Nephron progenitor cell (in vitro differentiated cells): ENCODE results near the gene HOXA11.

Source experiments
- DNase-seq: peaks from one replicate; pipeline ENCODE4 v3.0.0; 2021
- H3K27ac Mint-ChIP-seq: 2 replicates; pipeline ENCODE4 v1.8.0; 2021; ENCODE audit warnings: mild to moderate bottlenecking, moderate library complexity, mixed read lengths
- H3K27me3 Mint-ChIP-seq: 2 replicates; pipeline ENCODE4 v1.8.0; 2021; ENCODE audit warnings: mild to moderate bottlenecking, low read depth, mixed read lengths; ENCODE audit not compliant: poor library complexity
- H3K36me3 Mint-ChIP-seq: 2 replicates; pipeline ENCODE4 v1.8.0; 2021; ENCODE audit warnings: low read depth, mixed read lengths
- H3K4me1 Mint-ChIP-seq: 2 replicates; pipeline ENCODE4 v1.8.0; 2021; ENCODE audit warnings: mixed read lengths
- H3K4me3 Mint-ChIP-seq: 2 replicates; pipeline ENCODE4 v1.8.0; 2021; ENCODE audit warnings: mild to moderate bottlenecking, moderate library complexity, mixed read lengths
- H3K9me3 Mint-ChIP-seq: 2 replicates; pipeline ENCODE4 v1.8.0; 2021; ENCODE audit warnings: mild to moderate bottlenecking, moderate library complexity, mixed read lengths
- CTCF ChIP-seq: fragments of 200-600 bp; sonication (generic); IDR thresholded peaks from 2 replicates; pipeline ENCODE4 v1.5.0; 2021; ENCODE audit warnings: antibody characterized with exemption

The HOXA11 gene

GRCh38 chr7:27176962-27177794, 7.9 kb downstream of the HOXA11 start:
- peak; percentile 26 for DNase-seq
- Mint-ChIP-seq H3K27me3 (peaks cover 41% of the 10 kb centered on the region), H3K4me1 (peaks cover 73% of the 10 kb centered on the region), H3K36me3 (peaks cover 4% of the 10 kb centered on the region), H3K4me3 (peak overlapping the region; percentile 97), H3K9me3 (no peaks in the 10 kb centered on the region), H3K27ac (peak overlapping the region; percentile 95)
- no peak for TF ChIP-seq CTCF

- no peaks in the 10 kb centered on the region for H3K9me3 Mint-ChIP-seq
- H3K27ac Mint-ChIP-seq, result peak overlapping the region; percentile 95
- H3K36me3 Mint-ChIP-seq, result peaks cover 11% of the 10 kb centered on the region
- H3K27me3 Mint-ChIP-seq, result peaks cover 43% of the 10 kb centered on the region
- H3K4me3 Mint-ChIP-seq, result peak overlapping the region; percentile 97
- peaks cover 76% of the 10 kb centered on the region for H3K4me1 Mint-ChIP-seq
- TF ChIP-seq CTCF, result no peak
- DNase-seq, result peak; percentile 4
Observed at GRCh38 chr7:27176524-27176845, 8.5 kb downstream of the HOXA11 start.

- Mint-ChIP-seq H3K27me3 (peaks cover 41% of the 10 kb centered on the region), H3K27ac (peak overlapping the region; percentile 95), H3K4me3 (peak overlapping the region; percentile 97), H3K4me1 (peaks cover 75% of the 10 kb centered on the region), H3K9me3 (no peaks in the 10 kb centered on the region), H3K36me3 (peaks cover 17% of the 10 kb centered on the region)
- TF ChIP-seq CTCF, result no peak
- DNase-seq, result peak; percentile 48
Observed at GRCh38 chr7:27175626-27176523, 9.2 kb downstream of the HOXA11 start.

- H3K36me3 Mint-ChIP-seq, result peaks cover 25% of the 10 kb centered on the region
- H3K27ac Mint-ChIP-seq, result peak overlapping the region; percentile 95
- peak; percentile 36 for DNase-seq
- no peak for TF ChIP-seq CTCF
- H3K9me3 Mint-ChIP-seq, result no peaks in the 10 kb centered on the region
- H3K4me3 Mint-ChIP-seq, result peak overlapping the region; percentile 97
- H3K27me3 Mint-ChIP-seq, result peaks cover 41% of the 10 kb centered on the region
- peaks cover 75% of the 10 kb centered on the region for H3K4me1 Mint-ChIP-seq
Observed at GRCh38 chr7:27174874-27175625, 10.0 kb downstream of the HOXA11 start.

GRCh38 chr7:27173956-27174873, 10.8 kb downstream of the HOXA11 start, which contains the start of gene HOXA10:
Gene HOXA10 (minus strand): TSS chr7:27174320. CDS start chr7:27174306, 14 bp downstream.
- peaks cover 34% of the 10 kb centered on the region for H3K27me3 Mint-ChIP-seq

More at GRCh38 chr7:27173956-27174873, 10.8 kb downstream of the HOXA11 start, which contains the start of gene HOXA10:
- no peak for TF ChIP-seq CTCF
- peak; percentile 74 for DNase-seq
- Mint-ChIP-seq H3K9me3 (no peaks in the 10 kb centered on the region), H3K36me3 (peaks cover 26% of the 10 kb centered on the region), H3K4me3 (peak within 1 kb of the TSS; percentile 97), H3K27ac (peak within 1 kb of the TSS; percentile 95), H3K4me1 (peaks cover 67% of the 10 kb centered on the region)
